HepG2 (cell line): Measurements from ENCODE around the gene C2orf80. TPM values are rescaled to one million over a fixed set of nuclear protein-coding genes. Genes with fewer than 3 reads are reported as not detected.
A peak's percentile ranks its signal among the peaks of the same experiment; 100 is the strongest.

ENCODE experiments used
- AGO2 ChIP-seq: fragments of 200-400 bp; formaldehyde crosslinking; optimal IDR thresholded peaks from 2 replicates; pipeline ENCODE3; 2017; ENCODE audit warnings: mild to moderate bottlenecking, low read depth, low read length, moderate library complexity
- CC2D1A ChIP-seq: sonication (generic); formaldehyde crosslinking; IDR thresholded peaks from 2 replicates; pipeline ENCODE4 v1.8.1; 2023; ENCODE audit warnings: mild to moderate bottlenecking, missing genetic modification reagents
- IKZF4 ChIP-seq: sonication (generic); formaldehyde crosslinking; IDR thresholded peaks from 2 replicates; pipeline ENCODE4 v1.5.1; 2020; ENCODE audit warnings: borderline replicate concordance, mild to moderate bottlenecking, low read depth, missing genetic modification reagents; ENCODE audit errors: not compliant biosample characterization
- MZF1 ChIP-seq: sonication (generic); formaldehyde crosslinking; IDR thresholded peaks from 2 replicates; pipeline ENCODE4 v1.8.1; 2023; ENCODE audit warnings: mild to moderate bottlenecking, missing genetic modification reagents, borderline replicate concordance
- POGK ChIP-seq: sonication (generic); formaldehyde crosslinking; conservative IDR thresholded peaks from 2 replicates; pipeline ENCODE4 v1.8.0; 2022; ENCODE audit warnings: mild to moderate bottlenecking, moderate library complexity, missing genetic modification reagents
- PRDM10 ChIP-seq: sonication (generic); formaldehyde crosslinking; IDR thresholded peaks from 2 replicates; pipeline ENCODE4 v1.4.0; 2020; ENCODE audit warnings: low read depth, missing genetic modification reagents
- REL ChIP-seq: sonication (generic); formaldehyde crosslinking; conservative IDR thresholded peaks from 2 replicates; pipeline ENCODE4 v1.8.0; 2022; ENCODE audit warnings: mild to moderate bottlenecking, missing genetic modification reagents, moderate library complexity
- SAP130 ChIP-seq: IDR thresholded peaks from 2 replicates; pipeline ENCODE4 v1.6.1; 2016; ENCODE audit warnings: low read depth
- SMAD3 ChIP-seq: sonication (generic); formaldehyde crosslinking; IDR thresholded peaks from 2 replicates; pipeline ENCODE4 v1.4.0; 2020; ENCODE audit warnings: missing genetic modification reagents
- STAG1 ChIP-seq: sonication (generic); formaldehyde crosslinking; IDR thresholded peaks from 2 replicates; pipeline ENCODE4 v1.4.0; 2020; ENCODE audit warnings: missing genetic modification reagents
- TFAP4 ChIP-seq: sonication (generic); IDR thresholded peaks from 2 replicates; pipeline ENCODE4 v1.6.1; 2016; ENCODE audit warnings: low read depth, borderline replicate concordance
- WIZ ChIP-seq: sonication (generic); formaldehyde crosslinking; IDR thresholded peaks from 2 replicates; pipeline ENCODE4 v1.5.1; 2020; ENCODE audit warnings: mild to moderate bottlenecking, missing genetic modification reagents
- ZNF124 ChIP-seq: sonication (generic); formaldehyde crosslinking; IDR thresholded peaks from 2 replicates; pipeline ENCODE4 v1.4.0; 2020; ENCODE audit warnings: missing genetic modification reagents
- ZNF274 ChIP-seq: sonication (generic); formaldehyde crosslinking; IDR thresholded peaks from 2 replicates; pipeline ENCODE4 v1.5.1; 2020; ENCODE audit warnings: mild to moderate bottlenecking, missing genetic modification reagents
- ZSCAN31 ChIP-seq: sonication (generic); formaldehyde crosslinking; IDR thresholded peaks from 2 replicates; pipeline ENCODE4 v1.5.0; 2020; ENCODE audit warnings: low read depth, mild to moderate bottlenecking, missing genetic modification reagents
- polyA plus RNA-seq, 8 experiments: library from polyadenylated mRNA; depleted of rRNA in 3 of 8; stranded (reverse) in 7 of 8; unstranded in 1 of 8; fragments of >200 nt; fragmentation: Illumina TruSeq in 4 of 8; extraction: Trizol in 4 of 8; gene quantifications; 2 replicates each; pipeline versions ENCODE4 v1.2.1 to v1.2.3, GENCODE V29; 2011 to 2016; ENCODE audit warnings: low read depth in 4 of 8, missing spikeins in 1 of 8, mixed read lengths in 1 of 8; ENCODE audit not compliant: insufficient read depth in 1 of 8
- total RNA-seq, 5 experiments: library from RNA; depleted of rRNA; stranded (reverse); fragments of >200 nt; fragmentation: Illumina TruSeq; extraction: Trizol; gene quantifications; 2 replicates each; pipeline ENCODE4 v1.2.3, GENCODE V29; 2016; ENCODE audit warnings: low read depth in 1 of 5
- TF ChIP-seq, protein P1 (sequence below): sonication (generic); formaldehyde crosslinking; IDR thresholded peaks from 2 replicates; pipeline ENCODE4 v1.5.1; 2020; ENCODE audit warnings: missing genetic modification reagents, mild to moderate bottlenecking, borderline replicate concordance
- TF ChIP-seq, protein P2 (sequence below): sonication (generic); formaldehyde crosslinking; IDR thresholded peaks from 2 replicates; pipeline ENCODE4 v1.4.0; 2020; ENCODE audit warnings: missing genetic modification reagents
- TF ChIP-seq, protein P3 (sequence below): sonication (generic); formaldehyde crosslinking; IDR thresholded peaks from 2 replicates; pipeline ENCODE4 v1.4.0; 2020; ENCODE audit warnings: missing genetic modification reagents, low read depth, mild to moderate bottlenecking, borderline replicate concordance

The C2orf80 gene
- total and polyA plus RNA-seq, 2 of the 13 experiments (the other 11 are each of a cell fraction or from before 2014, with no cell fraction given), result not detected

DNA sequence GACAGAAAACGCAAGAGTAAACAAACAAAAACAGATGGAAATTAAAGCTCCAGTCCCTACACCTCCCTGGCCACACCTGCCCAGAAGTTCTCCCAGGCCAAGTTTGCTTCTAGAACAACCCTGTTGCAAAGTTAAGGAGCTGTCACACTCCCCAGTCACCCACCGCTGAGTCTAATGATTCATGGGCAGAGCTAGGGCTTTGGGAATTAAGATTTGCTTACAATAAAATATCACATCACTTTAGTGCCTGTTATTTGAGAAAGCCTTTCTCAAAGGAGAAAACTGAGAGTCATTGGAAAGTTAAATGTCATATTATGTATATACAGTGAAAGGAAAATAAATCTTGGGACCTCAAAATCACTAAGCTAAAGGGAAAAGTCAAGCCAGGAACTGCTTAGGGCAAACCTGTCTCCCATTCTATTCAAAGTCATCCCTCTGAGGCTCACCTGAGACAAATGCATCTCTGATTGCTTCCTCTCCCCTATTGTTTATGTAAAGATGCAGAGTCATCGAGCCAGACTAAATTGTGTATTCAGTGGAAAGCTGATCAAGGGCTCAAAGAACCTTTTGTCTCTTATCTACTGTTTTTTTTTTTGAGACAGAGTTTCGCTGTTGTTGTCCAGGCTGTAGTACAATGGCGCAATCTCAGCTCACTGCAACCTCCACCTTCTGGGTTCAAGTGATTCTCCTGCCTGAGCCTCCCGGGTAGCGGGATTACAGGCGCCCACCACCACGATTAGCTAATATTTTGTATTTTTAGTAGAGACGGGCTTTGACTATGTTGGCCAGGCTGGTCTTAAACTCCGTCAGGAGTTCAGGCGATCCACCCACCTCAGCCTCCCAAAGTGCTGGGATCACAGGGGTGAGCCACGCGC, 46.7 kb downstream of the C2orf80 start (continued):
- TF ChIP-seq POGK (CRISPR knock-in tag), result no peak
- TF ChIP-seq, protein P1, sequence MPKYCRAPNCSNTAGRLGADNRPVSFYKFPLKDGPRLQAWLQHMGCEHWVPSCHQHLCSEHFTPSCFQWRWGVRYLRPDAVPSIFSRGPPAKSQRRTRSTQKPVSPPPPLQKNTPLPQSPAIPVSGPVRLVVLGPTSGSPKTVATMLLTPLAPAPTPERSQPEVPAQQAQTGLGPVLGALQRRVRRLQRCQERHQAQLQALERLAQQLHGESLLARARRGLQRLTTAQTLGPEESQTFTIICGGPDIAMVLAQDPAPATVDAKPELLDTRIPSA (CRISPR knock-in tag), result no peak
- 0 out of 2 replicates have a peak, but pooled peaks have one; percentile 35 for TF ChIP-seq SMAD3 (CRISPR knock-in tag)
- TF ChIP-seq, protein P2, sequence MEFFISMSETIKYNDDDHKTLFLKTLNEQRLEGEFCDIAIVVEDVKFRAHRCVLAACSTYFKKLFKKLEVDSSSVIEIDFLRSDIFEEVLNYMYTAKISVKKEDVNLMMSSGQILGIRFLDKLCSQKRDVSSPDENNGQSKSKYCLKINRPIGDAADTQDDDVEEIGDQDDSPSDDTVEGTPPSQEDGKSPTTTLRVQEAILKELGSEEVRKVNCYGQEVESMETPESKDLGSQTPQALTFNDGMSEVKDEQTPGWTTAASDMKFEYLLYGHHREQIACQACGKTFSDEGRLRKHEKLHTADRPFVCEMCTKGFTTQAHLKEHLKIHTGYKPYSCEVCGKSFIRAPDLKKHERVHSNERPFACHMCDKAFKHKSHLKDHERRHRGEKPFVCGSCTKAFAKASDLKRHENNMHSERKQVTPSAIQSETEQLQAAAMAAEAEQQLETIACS (CRISPR knock-in tag), result no peak
- 0 out of 2 replicates have a peak, but pooled peaks have one; percentile 5 for TF ChIP-seq STAG1 (CRISPR knock-in tag)
- TF ChIP-seq TFAP4, result peak; percentile 56; the same call in 1 of the 2 replicates
- TF ChIP-seq MZF1 (CRISPR knock-in tag), result no peak
- no peak for TF ChIP-seq IKZF4 (CRISPR knock-in tag)
- no peak for TF ChIP-seq PRDM10 (CRISPR knock-in tag)
- TF ChIP-seq CC2D1A (CRISPR knock-in tag), result no peak
- TF ChIP-seq REL, result no peak
- TF ChIP-seq ZSCAN31 (CRISPR knock-in tag), result no peak
- peak; percentile 59 for TF ChIP-seq SAP130 (CRISPR knock-in tag)
- TF ChIP-seq, protein P3, sequence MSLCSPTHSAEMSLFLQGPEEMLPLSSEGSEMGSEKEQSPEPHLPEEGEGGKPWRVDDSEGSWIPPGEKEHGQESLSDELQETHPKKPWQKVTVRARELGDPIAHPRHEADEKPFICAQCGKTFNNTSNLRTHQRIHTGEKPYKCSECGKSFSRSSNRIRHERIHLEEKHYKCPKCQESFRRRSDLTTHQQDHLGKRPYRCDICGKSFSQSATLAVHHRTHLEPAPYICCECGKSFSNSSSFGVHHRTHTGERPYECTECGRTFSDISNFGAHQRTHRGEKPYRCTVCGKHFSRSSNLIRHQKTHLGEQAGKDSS (CRISPR knock-in tag), result no peak
- TF ChIP-seq ZNF124 (CRISPR knock-in tag), result no peak
- TF ChIP-seq WIZ (CRISPR knock-in tag), result no peak
- no peak for TF ChIP-seq ZNF274 (CRISPR knock-in tag)
- TF ChIP-seq AGO2, result no peak
